Thoracic aorta (tissue), 2 donors: Measurements from ENCODE around the gene ATP7B. TPM values are rescaled to one million over a fixed set of nuclear protein-coding genes. Genes with fewer than 3 reads are reported as not detected.
A peak's percentile ranks its signal among the peaks of the same experiment; 100 is the strongest.

ENCODE experiments used
- ATAC-seq: fragments of 150-250 bp; one replicate; pipeline ENCODE4 v1.8.0; 2017; ENCODE audit warnings: low read depth; ENCODE audit not compliant: insufficient number of reproducible peaks, low FRiP score
- DNase-seq: peaks from one replicate; pipeline ENCODE4 v3.0.0-alpha.2; 2020; ENCODE audit warnings: low spot score
- H3K27ac ChIP-seq, 2 donors: fragments of 200-600 bp; sonication (generic); 1 replicate in 1 of 2; 2 replicates in 1 of 2; pipeline ENCODE4 v1.5.1; 2016; ENCODE audit warnings: mild to moderate bottlenecking in 2 of 2, moderate library complexity in 2 of 2
- H3K27me3 ChIP-seq: fragments of 200-600 bp; sonication (generic); replicated peaks from 2 replicates; pipeline ENCODE4 v1.6.0; 2016; ENCODE audit warnings: mild to moderate bottlenecking; ENCODE audit not compliant: insufficient read depth
- H3K36me3 ChIP-seq: fragments of 200-600 bp; sonication (generic); one replicate; pipeline ENCODE4 v1.5.1; 2016
- H3K4me1 ChIP-seq, 2 donors: fragments of 200-600 bp; sonication (generic); 1 replicate in 1 of 2; 2 replicates in 1 of 2; pipeline versions ENCODE4 v1.5.1 to v1.6.0; 2016; ENCODE audit warnings: low read depth in 2 of 2, mild to moderate bottlenecking in 1 of 2; ENCODE audit not compliant: control insufficient read depth in 1 of 2
- H3K4me3 ChIP-seq: fragments of 200-600 bp; sonication (generic); 2 replicates; pipeline ENCODE4 v1.5.1; 2016; ENCODE audit warnings: mild to moderate bottlenecking
- H3K9me3 ChIP-seq: fragments of 200-600 bp; sonication (generic); 2 replicates; pipeline ENCODE4 v1.5.1; 2016
- total RNA-seq, 2 donors: library from RNA; depleted of rRNA; stranded (reverse); fragments of >200 nt; gene quantifications; one replicate each; pipeline versions ENCODE4 v1.1.0 to v1.2.3, GENCODE V29; 2016
- TF ChIP-seq, protein P1 (sequence below): fragments of 200-600 bp; sonication (generic); IDR thresholded peaks from one replicate; pipeline ENCODE4 v1.5.1; 2019; ENCODE audit warnings: antibody characterized with exemption

ATP7B gene
- total RNA-seq, 2 donors from 2014 or later: 6.8 to 7.1 TPM

DNA sequence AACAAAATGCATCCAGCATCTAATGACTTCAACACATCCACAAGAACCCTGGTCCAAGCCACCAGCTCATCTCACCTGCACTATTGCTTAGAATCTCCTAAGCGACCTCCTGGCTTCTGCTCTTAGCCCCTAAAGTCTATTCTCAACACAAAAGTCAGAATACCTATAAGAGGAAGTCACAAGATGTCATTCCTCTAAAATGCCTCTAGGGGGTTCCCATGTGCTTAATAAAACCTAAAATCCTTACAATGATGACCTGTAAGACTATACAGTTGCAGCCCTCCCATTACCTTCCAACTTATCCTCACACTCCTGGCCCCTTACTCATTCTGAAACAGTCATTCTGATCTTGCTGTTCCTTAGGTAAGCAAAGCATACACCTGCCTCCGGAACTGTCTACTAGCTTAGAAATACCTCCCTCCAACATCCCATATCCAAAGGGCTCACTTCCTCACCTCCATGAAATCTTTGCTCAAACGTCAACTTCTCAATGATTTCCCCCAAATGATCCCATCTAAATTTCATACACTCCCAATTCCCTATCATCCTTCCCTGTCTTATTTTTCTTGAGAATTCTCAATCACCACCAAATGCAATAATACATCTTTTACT lies 10.0 kb downstream of the ATP7B start:
- Histone ChIP-seq H3K9me3 (no peaks in the 10 kb centered on the region), H3K27me3 (no peaks in the 10 kb centered on the region), H3K36me3 (no peaks in the 10 kb centered on the region), H3K4me1 (peaks cover 3 to 19% of the 10 kb centered on the region in 2 donors), H3K27ac (no peak overlapping the region), H3K4me3 (no peak overlapping the region)
- ATAC-seq (no peak), DNase-seq (no peak)
- TF ChIP-seq, protein P1, sequence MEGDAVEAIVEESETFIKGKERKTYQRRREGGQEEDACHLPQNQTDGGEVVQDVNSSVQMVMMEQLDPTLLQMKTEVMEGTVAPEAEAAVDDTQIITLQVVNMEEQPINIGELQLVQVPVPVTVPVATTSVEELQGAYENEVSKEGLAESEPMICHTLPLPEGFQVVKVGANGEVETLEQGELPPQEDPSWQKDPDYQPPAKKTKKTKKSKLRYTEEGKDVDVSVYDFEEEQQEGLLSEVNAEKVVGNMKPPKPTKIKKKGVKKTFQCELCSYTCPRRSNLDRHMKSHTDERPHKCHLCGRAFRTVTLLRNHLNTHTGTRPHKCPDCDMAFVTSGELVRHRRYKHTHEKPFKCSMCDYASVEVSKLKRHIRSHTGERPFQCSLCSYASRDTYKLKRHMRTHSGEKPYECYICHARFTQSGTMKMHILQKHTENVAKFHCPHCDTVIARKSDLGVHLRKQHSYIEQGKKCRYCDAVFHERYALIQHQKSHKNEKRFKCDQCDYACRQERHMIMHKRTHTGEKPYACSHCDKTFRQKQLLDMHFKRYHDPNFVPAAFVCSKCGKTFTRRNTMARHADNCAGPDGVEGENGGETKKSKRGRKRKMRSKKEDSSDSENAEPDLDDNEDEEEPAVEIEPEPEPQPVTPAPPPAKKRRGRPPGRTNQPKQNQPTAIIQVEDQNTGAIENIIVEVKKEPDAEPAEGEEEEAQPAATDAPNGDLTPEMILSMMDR: peak; percentile 63

DNA sequence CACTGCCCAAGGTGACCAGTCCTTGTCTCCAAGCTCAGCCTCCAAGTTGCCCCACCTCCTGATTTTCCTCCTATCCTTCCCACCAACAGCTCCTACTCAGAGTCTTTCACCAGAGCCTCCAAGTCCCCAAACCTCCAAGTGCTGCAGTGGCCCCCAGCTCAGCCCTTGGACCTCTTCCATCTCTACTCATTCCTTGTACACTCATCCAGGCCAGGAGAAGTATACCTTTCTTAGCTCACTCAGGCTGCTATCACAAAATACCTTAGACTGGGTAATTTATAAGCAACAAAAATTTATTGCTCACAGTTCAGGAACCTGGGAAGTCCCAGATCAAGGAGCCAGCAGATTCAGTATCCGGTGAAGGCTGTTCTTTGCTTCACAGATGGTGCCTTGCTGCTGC lies 11.3 kb downstream of the ATP7B start:
- Histone ChIP-seq H3K27me3 (no peaks in the 10 kb centered on the region), H3K36me3 (no peaks in the 10 kb centered on the region)

DNA sequence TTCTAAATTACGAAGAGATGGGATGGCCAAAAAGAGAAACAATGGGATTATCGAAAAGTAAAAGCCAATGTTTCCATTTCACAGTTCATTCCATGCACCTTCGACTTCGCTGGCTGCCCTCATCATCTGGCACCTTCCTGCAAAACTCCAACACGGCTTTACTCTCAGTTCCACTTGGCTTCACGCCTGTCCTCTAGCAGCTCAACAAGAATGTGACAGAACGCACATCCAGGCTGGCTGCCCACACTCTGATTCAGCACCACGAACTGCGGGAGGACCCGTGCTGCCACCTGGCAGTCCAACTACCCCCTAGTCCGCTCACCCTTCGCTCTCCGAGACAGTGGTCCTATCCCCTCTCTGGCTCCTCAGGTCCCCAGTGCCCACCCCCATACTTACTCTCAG lies 11.7 kb downstream of the ATP7B start:
- ATAC-seq (no peak), DNase-seq (no peak)
- Histone ChIP-seq H3K9me3 (no peaks in the 10 kb centered on the region), H3K27ac (no peak overlapping the region), H3K4me1 (peaks cover 7 to 30% of the 10 kb centered on the region in 2 donors), H3K36me3 (no peaks in the 10 kb centered on the region), H3K27me3 (no peaks in the 10 kb centered on the region), H3K4me3 (peak overlapping the region; percentile 33)
- TF ChIP-seq, protein P1: no peak

More for the DNA sequence above, 11.3 kb downstream of the ATP7B start:
- Histone ChIP-seq H3K27ac (no peak overlapping the region), H3K4me1 (peaks cover 7 to 30% of the 10 kb centered on the region in 2 donors), H3K4me3 (peak overlapping the region; percentile 33), H3K9me3 (no peaks in the 10 kb centered on the region)
- no peak for DNase-seq
- TF ChIP-seq, protein P1: no peak
- no peak for ATAC-seq

DNA sequence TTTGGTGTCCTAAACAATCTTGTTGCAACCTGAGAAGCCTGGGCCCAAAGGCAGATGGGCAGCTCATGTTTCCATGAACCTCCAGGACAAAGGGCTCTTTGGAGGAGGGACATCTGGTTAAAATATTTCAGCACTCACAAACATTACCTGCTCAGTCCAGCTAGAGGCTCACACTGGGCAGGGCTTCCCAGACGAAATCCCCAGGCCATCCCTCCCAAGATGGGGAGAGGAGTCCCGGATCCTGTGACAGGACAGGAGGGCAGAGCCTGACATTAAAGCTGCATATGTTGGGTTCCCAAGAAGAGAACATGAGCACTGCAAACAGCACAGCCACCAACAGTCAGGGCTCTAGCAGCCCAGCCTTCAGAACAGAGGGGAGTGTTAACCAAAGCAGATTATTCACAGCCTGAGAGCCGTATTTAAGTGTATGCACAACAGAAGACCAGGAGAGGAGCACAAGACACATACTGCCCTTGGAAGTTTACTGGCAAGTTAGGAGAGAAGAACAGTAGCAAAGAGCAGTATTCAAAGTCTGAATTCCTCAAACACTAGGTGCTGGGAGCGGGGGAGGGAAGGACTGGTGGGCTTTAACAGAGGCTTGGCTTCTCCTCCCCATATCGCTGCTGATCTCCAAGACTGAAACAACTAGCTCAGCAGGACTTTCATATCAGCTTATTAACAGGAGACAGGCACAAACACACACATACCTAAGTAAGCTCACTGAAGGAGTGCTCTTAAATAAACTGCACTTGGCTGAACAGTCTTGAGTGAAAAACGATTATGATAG lies 12.3 kb downstream of the ATP7B start:
- peaks cover 7 to 30% of the 10 kb centered on the region in 2 donors for H3K4me1 ChIP-seq
- no peaks in the 10 kb centered on the region for H3K27me3 ChIP-seq
- peak overlapping the region; percentile 33 for H3K4me3 ChIP-seq
- no peaks in the 10 kb centered on the region for H3K36me3 ChIP-seq
- H3K27ac ChIP-seq: no peak overlapping the region
- TF ChIP-seq, protein P1: no peak
- DNase-seq (no peak), ATAC-seq (no peak)
- no peaks in the 10 kb centered on the region for H3K9me3 ChIP-seq

DNA sequence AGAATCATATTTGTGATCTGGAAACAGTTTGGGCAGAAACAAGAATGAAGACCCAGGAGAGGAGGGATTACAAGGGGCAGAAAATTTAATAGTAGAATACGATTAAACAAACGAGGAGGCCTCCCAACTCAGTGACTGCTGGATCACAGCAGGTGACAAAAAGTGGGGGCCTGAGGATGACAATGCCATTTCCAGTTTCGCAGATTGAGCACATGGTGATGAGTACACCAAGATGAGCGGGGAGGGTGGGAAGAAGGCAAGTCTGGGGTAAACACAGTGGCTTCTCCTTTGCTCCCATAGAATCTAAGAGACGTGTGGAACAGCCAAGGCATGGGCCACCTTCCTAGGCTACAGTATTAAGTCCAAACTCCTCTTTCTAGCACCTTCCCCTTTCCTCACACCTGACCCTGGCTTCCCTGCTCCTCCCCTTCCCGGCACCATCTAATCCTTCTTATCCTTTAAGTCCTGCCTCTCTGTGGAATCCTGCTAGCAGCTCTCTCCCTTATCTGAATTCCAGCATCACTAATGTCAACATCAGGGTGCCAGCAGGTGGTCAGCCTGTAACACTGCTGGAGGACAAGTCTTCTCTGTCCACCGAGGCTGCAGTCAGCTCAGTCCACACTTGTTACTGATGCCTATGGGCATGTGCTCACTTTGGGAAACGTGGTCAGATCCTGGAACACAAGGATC lies 13.5 kb downstream of the ATP7B start:
- no peaks in the 10 kb centered on the region for H3K9me3 ChIP-seq
- H3K36me3 ChIP-seq: no peaks in the 10 kb centered on the region
- TF ChIP-seq, protein P1: no peak

More for the DNA sequence above, 13.5 kb downstream of the ATP7B start:
- ATAC-seq: no peak
- Histone ChIP-seq H3K4me1 (peaks cover 7 to 30% of the 10 kb centered on the region in 2 donors), H3K27ac (no peak overlapping the region), H3K4me3 (no peak overlapping the region), H3K27me3 (no peaks in the 10 kb centered on the region)
- no peak for DNase-seq
